LNCAP (cell line): ENCODE results near the gene SBF2.

Source experiments
- TF ChIP-seq, protein P1 (sequence below): fragments of 450-650 bp; IDR thresholded peaks from 2 replicates; pipeline ENCODE4 v1.5.1; 2017; ENCODE audit warnings: mild to moderate bottlenecking

Gene SBF2

DNA sequence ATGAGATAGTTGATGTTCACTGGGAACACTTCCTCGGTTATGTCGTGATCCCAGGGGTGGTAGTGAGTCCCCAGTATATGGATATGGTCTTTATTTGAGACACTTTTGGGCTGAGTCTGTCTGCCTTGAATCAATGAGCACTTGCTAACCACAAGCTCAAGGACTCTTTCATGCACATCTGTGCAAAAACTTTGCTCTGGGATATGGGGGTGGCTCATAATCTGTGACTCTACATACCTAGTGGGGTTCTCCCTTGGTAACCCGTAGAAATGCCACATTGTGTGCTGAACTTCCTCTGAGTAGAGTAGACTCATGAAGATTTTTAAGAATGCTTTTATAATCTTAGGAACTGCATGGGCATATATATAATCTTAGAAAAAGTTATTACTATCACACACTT is 560.8 kb downstream of the SBF2 start:
- TF ChIP-seq, protein P1, sequence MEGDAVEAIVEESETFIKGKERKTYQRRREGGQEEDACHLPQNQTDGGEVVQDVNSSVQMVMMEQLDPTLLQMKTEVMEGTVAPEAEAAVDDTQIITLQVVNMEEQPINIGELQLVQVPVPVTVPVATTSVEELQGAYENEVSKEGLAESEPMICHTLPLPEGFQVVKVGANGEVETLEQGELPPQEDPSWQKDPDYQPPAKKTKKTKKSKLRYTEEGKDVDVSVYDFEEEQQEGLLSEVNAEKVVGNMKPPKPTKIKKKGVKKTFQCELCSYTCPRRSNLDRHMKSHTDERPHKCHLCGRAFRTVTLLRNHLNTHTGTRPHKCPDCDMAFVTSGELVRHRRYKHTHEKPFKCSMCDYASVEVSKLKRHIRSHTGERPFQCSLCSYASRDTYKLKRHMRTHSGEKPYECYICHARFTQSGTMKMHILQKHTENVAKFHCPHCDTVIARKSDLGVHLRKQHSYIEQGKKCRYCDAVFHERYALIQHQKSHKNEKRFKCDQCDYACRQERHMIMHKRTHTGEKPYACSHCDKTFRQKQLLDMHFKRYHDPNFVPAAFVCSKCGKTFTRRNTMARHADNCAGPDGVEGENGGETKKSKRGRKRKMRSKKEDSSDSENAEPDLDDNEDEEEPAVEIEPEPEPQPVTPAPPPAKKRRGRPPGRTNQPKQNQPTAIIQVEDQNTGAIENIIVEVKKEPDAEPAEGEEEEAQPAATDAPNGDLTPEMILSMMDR = no peak

DNA sequence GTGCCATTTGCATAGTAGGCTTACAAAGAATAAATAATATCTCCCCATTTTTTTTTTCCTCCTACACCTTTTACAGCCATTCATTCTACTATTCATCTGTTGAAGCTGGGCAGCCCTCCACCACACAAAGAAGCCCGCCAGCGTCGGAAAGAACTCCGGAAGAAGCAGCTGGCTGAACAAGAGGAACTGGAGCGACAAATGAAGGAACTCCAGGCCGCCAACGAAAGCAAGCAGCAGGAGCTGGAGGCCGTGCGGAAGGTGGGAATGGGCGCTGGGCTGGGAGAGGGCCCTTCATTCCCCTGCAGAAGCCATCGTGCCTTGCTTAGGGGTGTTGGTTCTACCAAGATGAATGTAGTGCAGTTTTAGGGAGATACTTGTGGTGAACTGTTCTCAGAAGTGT is 561.6 kb downstream of the SBF2 start:
- TF ChIP-seq, protein P1 = no peak

DNA sequence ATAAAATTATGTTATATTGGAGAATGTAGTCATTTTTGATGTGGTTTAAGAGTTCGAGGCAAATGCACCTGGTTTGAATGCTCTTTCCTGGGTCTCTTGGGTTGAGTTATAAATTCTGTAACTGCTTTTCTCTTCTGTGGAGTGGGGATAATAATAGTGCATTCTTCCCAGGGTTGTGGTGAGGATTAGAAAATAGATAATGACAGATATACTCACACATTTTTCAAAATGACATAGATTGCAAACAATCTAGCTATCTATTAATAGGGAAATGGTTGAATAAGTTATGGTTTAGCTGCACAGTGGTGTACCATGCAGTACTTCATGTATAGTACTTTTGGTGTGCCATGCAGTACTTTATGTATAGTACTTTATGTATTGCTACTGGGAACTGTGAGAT is 562.8 kb downstream of the SBF2 start:
- TF ChIP-seq, protein P1 = no peak
